Cardiac fibroblast (primary cell): ENCODE results near the gene ALDH1L1.

Experiments used
- DNase-seq, 2 donors: peaks; one replicate each; pipeline versions ENCODE4 v3.0.0 to v3.0.0-alpha.2; 2010; ENCODE audit warnings: low read depth in 2 of 2
- H3K4me3 ChIP-seq, 2 donors: replicated peaks in 1 of 2; 1 replicate in 1 of 2; 2 replicates in 1 of 2; pipeline ENCODE4 v1.5.1; 2011; ENCODE audit warnings: low read depth in 2 of 2, low read length in 2 of 2, mild to moderate bottlenecking in 2 of 2, moderate library complexity in 1 of 2
- TF ChIP-seq, protein P1 (sequence below): IDR thresholded peaks from one replicate; pipeline ENCODE4 v1.5.1; 2011; ENCODE audit warnings: low read depth, mild to moderate bottlenecking, low read length, inconsistent platforms

ALDH1L1 gene

DNA sequence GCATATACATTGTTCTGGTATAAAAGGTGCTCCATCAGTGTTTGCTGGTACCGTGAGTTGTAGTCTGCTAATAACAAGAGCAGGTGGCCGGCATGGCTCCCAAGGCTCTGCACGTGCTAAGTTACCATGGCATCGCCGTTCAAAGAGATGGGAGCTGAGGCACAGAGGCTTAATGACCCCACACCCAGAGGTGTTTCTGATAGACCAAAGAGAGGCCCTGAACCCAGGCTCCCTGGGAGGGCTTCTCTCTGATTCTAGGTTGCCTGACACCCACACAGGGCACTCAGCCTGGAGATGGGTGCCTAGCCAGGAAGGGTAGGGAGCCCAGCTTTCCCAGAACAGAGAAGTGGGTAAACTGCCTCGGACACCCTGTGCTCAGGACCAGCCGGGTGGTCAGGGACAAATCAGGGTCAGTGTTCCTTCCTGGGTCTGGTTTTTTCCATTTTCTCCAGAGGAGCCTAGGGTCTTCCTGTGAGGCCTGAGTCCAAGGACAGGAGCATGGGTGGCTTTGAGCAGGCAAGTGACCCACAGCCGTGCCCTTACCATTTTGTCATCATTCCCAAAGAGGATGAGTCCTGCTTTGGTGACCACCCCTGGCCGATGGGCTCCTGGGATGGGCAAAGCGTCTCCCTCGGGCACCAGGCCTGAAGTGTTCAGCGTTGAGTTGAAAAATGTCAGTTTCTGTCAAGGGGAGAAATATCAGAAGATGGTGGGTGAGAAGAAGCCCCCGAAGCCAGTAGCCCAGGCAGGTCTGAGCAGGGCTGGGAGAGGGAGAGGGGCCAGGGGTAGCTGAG, 27.3 kb downstream of the ALDH1L1 start:
- TF ChIP-seq, protein P1, sequence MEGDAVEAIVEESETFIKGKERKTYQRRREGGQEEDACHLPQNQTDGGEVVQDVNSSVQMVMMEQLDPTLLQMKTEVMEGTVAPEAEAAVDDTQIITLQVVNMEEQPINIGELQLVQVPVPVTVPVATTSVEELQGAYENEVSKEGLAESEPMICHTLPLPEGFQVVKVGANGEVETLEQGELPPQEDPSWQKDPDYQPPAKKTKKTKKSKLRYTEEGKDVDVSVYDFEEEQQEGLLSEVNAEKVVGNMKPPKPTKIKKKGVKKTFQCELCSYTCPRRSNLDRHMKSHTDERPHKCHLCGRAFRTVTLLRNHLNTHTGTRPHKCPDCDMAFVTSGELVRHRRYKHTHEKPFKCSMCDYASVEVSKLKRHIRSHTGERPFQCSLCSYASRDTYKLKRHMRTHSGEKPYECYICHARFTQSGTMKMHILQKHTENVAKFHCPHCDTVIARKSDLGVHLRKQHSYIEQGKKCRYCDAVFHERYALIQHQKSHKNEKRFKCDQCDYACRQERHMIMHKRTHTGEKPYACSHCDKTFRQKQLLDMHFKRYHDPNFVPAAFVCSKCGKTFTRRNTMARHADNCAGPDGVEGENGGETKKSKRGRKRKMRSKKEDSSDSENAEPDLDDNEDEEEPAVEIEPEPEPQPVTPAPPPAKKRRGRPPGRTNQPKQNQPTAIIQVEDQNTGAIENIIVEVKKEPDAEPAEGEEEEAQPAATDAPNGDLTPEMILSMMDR = no peak
- no peak for DNase-seq
- no peak overlapping the region for H3K4me3 ChIP-seq

GRCh38 chr3:126152458-126152857, 27.9 kb downstream of the ALDH1L1 start:
- no peak for DNase-seq
- no peak overlapping the region for H3K4me3 ChIP-seq
- TF ChIP-seq, protein P1 = no peak

DNA sequence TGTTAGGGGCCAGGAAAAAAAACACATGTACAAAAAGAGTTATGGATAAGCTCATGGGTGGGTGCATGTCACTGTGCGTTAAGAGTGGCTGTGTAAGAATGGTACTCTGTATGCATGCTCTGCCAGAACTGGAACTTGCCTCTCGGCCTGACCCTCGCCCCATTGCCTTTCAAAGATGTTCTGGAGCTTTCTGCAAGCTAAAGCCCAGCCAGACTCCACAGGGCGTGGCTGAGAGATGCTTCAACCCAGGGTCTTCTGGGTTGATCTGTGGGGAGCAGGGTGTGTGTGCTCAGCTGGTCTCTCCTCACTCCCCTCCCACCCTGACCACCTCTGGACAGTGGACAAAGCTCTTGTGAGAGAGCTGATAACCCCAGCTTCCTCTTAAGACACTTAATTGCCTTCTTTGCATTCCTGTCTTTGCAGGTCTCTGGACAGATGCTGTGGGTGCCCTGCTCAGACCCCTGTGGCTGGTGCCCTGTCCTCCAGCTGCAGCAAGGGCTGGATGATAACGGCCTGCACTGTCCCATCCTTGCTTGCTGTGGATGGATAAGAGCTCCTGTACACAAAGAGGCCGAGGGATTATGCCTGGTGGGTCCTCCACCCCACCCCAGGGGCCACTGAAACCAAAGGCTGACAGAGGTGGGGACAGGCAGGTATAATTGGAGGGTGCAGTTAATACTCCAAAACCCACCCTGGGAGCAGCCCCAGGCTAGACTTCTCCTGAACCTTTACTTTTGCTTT, 28.7 kb downstream of the ALDH1L1 start:
- TF ChIP-seq, protein P1 = no peak
- H3K4me3 ChIP-seq = no peak overlapping the region
- no peak for DNase-seq

- DNase-seq = no peak
- TF ChIP-seq, protein P1 = no peak
- H3K4me3 ChIP-seq = no peak overlapping the region
Measured at GRCh38 chr3:126149960-126150515, 30.3 kb downstream of the ALDH1L1 start.

GRCh38 chr3:126149256-126149902, 31.0 kb downstream of the ALDH1L1 start:
- TF ChIP-seq, protein P1 = no peak
- no peak for DNase-seq
- H3K4me3 ChIP-seq = no peak overlapping the region

DNA sequence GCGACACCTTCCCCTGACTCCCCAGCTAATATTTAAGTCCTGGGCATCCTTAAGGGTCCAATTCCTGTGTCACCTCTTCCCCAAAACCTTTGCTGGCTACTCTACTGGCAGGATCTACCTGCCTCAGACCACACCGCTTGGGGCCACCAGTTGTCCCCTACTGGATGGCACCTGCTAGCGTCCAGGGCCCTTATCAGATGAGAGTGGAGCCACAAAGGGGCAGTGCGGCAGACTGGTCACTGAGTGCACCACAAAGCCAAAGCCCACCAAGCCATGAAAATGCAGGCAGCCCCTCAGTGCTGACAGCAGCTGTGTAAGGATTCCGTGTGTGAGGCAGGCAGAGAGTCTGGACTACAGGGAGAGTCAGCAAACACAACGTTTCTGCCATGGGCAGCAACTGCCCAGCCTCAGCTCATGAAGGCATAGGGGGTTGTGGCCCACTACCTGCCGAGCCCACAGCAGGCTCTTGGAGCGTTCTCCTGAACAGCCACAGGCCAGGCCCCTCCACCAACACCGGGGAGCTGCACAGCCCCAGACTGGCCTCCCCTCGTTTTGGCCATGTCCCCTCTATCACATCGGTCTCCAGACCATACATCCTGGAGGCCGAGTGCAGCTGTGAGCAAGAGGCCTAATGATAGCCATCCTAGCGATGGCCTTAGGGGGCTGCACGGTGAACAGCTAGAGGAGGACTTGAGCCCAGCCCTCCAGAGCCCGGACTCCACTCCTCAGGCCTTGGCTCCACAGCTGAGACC, 32.3 kb downstream of the ALDH1L1 start:
- H3K4me3 ChIP-seq = no peak overlapping the region
- no peak for DNase-seq
- TF ChIP-seq, protein P1 = no peak
